ENCODE measurements around the gene SCRN1.
"Not testable (repeated sequence)": the region's sequence is repeated elsewhere in the genome, so short reads cannot be mapped to it uniquely, and the experiment has no call there.

SCRN1 gene

DNA sequence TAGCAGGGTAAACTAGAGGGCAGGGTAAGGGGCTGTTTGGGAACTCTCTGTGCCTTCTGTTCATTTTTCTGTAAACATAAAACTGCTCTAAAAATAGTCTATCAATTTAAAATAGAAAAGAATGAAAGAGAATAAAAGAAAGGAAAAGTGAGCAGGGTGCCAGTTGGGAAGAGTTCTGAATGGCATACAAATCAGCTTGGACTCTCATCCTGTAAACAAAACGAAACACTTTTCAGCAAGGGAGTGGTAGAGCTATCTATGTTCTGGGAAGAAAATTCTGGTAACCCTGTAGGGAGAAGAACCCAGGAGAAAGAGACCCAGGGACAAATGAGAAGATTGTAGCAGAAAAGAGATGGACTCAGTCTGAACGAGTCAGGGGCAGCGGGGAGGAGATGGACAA lies 24.6 kb downstream of the SCRN1 start:
- DNase-seq: no peak

DNA sequence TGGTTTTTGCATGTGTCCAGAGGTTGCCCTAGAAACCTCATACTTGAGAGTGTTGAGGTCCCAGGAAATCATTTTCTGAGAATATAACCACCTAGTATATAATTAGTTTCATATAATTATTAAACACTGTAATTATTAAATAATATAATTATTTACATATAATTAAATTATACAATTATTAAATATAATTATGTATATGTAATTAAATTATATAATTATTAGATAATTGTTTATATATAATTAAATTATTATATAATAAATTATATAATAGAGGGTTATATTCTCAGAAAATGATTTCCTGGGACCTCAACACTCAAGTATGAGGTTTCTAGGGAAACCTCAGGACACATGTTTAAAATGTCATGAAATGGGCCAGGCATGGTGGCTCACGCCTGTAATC lies 27.6 kb downstream of the SCRN1 start:
- DNase-seq: no peak

DNA sequence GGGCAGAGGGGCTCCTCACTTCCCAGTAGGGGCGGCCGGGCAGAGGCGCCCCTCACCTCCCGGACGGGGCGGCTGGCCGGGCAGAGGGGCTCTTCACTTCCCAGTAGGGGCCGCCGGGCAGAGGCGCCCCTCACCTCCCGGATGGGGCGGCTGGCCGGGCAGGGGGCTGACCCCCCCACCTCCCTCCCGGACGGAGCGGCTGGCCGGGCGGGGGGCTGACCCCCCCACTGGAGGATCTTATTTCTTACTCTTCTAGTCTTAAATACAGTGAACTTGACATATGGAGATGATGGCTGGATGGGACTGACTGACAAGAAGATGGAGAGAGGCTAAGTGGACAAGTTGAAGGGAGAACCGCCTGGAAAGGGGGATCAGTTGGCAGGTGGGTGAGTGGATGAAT lies 28.0 kb downstream of the SCRN1 start:
- not testable (repeated sequence) for DNase-seq

DNA sequence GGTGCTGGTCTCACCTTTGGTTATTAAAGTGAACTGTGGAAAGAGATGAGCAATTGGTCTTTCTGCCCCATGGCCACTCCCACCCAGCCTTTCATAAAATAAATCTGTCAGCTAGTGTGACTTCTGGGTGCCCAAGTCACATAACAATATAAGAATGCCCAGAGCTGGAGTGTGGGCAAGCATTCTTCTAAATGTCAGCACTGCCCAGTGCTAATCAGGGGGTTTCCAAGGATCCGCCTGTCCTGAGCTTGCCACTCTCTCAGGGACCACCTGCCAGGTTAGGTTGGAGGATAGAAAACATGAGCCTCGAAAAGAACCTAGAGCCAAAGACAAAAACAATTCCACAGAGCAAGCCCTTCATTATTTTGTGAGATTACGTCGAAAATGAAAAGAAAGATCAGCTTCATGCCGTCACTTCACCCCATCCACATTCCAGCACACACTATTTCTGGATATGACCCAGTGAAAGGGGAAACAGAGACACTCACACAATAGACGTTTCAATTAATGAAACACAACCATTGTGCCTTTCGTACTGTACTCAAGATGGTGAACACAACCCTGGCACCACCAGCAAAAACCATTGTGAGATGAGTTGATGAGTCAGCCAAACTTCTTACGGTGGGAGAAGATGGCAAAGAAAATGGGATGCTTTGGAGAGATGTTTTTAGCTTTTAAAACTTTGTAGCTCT lies 30.8 kb downstream of the SCRN1 start:
- no peak for DNase-seq

DNA sequence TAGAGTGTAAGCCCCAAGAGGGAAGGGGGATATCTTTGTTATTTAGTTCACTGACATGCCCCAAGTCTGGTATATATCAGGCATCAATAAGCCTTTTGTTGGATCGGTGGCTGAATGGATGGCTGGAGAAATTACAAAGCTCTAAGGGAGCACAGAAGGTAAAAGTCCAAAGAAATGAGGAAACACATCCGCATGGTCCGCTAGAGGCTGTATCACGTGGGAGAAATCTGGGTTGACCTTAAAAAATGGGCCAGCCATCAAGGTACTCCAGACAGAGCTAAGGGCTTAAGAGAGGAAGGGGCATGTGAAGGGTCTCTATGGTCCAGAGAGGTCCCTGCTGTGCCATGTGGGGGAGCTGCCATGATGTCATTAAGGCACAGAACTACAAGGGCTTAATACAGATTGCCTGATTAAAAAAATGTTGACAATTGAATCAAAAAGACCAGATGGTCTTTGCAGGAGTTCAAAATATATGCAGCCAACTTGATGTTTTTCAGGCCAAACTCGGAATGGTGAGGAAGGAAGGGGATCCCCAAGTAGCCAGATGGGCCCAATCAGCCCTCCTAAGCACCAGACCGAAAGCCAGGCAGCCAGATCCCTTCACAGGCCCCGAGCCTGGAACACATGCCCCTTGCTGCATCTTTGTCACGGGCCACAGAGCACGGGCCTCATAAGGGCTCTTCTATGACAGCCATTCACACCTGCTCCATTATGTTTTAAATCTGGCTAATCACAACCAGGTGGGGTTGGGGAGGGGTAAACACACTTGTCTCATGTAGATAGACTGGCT lies 31.9 kb downstream of the SCRN1 start:
- DNase-seq: no peak

DNA sequence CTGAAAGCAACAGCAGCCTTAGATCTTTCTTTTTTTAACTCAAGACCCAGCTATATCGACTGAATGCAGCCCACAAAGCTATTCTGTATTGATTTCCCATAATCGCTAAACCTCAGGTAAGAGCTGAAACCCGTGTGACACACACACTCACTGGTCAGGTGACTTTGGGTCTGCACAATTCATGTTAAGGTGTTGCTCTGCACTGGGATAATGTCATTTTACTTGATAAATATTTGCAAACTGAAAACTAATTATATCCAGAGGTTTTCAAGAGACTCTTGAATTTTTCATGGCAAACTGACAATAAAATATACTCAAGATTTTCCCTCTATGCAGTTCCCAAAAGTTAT lies 33.1 kb downstream of the SCRN1 start:
- no peak for DNase-seq

DNA sequence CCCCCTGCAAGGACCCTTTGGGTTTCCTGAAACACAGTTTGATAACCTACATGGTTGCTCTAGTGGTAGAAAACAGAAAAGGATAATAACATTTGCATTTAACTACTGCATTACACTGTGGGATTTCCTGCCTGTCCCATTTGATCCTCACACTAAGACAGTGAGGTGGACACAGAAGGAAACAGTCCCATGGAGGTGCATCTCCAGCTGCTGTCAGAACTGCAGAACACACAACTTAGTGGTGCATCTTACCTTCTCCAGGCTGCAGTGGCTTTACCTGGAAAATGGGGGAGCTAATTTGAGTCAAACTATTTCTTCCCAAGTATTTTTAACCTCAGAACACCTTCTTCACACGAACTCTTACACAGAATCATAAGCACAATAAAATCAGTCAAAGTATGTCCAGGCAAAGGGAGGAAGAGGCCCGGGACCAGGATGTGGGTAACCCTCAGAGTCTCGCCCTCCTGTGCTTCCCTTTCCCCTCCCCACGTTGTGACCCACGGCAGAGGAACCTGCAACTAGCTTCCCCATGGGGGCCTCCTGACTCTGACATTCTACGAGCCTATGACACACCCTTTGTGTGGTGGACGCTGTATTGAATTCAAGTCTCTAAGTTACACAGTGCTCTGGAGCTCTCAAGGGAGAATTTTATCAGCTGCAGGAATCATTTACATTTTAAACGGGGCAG lies 33.7 kb downstream of the SCRN1 start:
- no peak for DNase-seq

DNA sequence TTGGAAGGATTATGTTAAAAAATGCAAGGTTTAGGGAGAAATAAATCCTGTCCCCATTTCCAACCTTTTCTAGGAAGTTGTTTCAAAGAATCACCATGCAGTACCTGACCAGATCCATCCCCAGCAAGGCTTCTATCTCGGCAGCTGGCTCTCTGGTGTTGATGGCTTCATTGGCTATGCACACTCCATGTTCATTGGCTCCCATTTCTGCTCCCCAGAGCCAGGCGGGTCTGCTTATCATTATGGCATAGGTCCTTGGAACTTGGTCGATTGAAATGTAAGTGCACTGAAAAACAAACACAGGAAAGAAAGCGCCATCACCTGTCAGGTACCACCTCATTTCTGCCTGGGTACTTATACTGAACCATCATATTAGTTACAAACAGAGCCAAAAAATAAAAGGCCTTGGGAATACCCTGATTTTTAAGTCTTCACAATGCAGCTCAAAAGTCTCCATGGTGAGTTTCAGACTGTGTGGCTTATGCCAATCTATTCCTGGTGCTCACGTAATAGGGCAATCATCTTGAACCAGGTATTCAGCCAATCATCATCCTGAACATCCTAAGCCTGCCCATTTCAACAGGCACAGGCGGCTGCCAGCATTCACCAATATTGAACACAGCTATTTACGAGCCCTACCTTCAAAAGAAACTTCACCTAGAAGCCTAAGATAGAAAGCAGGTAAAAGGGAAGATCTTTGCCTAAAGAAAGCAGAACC lies 34.4 kb downstream of the SCRN1 start:
- DNase-seq: no peak

DNA sequence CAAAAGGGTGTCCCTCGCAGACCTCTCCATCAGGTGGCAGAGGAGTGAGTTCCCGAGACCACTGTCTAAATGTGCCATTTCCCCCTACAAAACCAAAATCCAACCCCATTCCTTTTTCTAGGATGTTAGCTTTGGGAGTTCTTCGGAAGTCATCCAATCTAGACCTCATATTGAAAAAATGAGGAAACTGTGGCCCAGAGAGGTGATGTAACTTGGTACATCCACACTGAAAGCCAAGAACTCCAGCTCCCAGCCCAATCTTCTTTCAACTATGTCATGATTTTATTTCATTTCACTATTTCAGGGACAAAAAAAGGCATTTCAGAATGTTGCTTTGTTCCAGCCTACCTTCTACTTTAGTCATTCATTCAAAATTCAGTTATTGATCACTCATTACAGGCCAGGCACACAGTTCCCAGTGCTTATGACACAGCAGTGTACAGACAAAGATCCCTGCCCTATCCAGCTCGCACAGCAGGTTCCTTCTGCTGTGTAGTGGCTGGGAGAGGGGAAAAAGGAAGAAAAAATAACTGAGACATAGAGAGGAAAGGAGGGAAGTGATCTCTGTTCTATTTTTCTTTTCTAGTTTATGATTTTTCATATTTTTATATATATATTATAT lies 35.8 kb downstream of the SCRN1 start:
- DNase-seq: no peak

DNA sequence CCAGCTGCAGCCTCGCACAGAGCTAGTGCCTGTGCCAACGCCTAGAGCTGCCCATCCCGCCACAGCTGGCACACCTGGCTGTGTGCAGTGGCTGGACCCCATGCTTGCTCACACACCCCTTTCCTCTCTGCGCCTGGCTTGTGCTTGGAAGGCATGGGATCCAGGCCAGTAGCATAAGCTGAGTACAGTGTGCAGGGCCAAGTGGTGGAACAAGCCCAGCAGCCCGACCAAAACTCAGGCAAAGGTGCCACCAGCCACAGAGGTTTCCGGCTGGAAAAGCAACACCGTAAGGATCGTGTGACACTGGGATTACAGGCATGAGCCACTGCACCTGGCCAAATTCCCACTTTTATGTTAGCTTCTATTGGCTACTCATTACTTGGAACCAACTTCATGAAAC lies 38.4 kb downstream of the SCRN1 start:
- DNase-seq: no peak

DNA sequence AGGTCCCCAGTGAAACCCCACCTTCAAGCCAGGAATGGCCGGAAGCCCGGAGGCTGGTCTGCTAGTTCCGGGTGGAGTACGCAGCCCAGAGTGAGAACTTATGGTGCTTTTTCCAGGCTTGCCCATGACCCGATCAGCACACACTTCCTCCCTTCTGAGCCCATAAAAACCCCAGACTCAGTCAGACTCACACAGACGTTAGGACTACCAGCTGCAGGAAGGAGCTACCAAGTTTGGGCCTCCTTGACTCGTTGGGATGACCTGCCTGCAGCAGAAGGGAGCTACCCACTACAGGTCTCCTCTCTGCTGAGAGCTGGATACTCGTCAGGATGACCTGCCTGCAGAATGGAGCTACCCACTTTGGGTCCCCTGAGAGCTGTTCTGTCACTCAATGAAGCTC lies 39.1 kb downstream of the SCRN1 start:
- DNase-seq: no peak

DNA sequence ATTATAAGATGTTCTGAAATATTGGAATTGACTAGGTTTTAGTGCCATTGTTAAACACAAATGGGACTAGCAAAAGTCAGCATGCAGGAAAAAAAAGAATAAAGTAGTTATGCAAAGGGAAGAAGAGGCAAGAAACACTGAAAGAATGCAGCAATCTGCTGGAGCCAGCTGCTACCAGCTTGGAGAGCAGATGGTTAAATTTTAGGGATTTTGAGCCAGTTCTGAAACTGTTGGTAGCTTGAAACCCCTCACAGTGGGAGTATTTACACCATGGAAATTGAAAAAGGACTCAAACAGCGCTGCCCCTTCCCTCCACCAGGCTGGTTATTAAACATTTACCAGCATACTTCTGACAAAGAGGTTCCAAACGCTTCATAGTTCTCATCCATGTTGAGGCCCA lies 41.0 kb downstream of the SCRN1 start:
- DNase-seq: no peak

DNA sequence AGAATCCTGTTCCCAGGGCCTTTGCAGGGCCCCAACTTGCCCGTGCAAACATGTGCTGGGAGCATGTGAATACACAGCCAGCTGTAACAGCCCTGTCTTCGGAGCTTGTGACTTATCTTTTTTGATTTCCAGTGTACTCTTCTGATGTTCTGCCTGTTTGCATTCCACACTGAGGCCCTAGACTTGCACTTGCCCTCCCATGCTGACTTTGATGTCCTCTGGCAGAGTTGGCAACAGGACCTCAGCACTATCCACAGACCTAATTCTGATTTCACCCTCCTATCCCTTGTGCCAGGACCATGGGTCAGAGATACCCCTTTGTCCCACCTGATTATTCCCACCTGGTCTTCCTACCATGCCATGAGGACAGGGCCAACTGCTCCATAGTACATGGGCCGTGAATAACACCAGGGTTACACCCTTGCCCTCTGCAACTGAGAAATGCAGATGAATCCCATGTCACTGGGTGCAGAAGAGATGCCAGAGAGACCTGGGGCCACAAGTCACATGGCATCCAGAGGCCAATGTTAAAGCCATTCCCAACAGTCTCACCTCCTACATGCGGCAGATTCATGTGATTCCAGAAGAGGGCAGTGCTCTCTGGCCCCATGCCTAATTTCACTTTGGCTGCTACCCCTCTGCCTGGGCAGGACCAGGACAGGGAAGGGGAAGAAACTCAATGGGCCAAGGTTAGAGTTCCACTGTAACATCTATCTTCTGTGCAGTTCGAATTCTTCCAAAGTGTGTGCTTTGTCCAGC lies 43.0 kb downstream of the SCRN1 start:
- DNase-seq: no peak

DNA sequence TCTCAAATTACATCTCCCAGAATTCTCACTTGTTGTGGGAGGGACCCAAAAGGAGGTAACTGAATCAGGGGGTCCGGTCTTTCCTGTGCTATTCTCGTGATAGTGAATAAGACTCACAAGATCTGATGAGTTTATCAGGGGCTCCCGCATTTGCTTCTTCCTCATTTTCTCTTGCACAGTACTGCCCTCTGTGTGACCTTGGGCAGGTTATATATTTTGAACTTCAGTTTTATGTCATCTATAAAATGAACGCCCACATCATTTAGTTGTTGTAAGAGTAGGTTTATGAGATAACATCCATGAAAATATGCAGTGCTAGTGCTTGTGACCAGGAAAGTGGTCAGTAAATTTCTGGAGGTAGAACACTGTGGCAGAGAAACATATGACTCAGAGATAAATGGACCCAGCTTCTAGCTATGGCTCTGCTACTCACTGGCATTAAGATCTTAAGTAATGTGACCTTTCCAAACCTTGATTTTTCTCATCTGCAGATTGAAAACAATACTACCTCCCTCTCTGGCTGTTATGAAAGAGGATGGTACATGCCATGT lies 44.3 kb downstream of the SCRN1 start:
- no peak for DNase-seq

DNA sequence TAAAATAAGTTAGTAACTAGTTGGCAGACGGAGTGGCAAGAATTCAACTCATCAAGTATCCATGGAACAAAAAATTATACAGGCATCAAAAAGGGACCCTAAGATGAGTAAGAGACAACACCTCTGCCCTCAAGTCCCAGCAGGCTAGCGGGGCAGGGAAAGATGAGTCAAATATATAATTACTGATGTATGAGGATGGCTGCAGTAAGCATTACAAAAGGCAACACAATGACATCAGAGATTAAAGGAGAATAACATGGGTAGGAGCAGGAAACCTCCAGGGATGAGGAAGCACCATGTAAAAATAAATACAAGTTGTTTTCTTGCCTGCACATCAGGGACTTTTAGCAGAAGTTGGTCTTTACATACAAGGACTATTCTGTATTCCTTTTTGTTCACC lies 49.4 kb downstream of the SCRN1 start:
- DNase-seq: no peak

DNA sequence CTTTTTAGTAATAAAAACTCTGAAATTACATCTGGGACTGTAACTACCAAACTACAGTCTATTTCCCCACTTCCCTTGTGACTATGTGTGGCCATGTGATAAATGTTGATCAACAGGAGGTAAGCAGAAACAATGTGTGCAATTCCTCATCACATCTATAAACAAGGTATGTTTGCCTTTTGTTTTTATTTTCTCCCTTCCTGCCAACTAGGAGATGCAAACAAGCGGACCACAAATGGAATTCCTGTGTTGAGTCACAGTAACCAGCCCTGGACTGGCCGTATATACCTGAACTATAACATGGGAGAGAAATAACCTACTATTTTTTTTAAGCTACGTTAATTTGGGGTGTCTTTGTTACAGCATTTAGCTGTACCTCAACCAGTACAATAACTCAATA lies 52.5 kb downstream of the SCRN1 start:
- DNase-seq: no peak

DNA sequence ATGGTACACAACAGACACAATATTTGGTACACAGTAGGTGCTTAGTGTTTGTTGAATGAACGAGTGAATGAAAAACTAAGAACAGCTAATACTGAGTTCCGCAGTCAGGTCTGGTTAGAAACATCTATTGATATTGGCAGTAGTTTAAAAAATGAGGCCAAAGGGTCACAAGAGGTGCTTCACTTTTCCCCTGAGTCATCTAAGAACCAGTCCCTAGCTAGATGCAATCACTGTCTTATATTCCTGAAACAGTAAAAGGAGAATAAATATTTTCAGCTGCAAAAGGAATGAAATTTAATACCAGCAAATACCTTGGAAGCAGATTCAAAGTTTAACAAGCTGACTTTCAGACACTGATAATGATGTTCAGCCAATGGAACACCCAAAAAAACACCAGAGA lies 54.5 kb downstream of the SCRN1 start:
- no peak for DNase-seq

DNA sequence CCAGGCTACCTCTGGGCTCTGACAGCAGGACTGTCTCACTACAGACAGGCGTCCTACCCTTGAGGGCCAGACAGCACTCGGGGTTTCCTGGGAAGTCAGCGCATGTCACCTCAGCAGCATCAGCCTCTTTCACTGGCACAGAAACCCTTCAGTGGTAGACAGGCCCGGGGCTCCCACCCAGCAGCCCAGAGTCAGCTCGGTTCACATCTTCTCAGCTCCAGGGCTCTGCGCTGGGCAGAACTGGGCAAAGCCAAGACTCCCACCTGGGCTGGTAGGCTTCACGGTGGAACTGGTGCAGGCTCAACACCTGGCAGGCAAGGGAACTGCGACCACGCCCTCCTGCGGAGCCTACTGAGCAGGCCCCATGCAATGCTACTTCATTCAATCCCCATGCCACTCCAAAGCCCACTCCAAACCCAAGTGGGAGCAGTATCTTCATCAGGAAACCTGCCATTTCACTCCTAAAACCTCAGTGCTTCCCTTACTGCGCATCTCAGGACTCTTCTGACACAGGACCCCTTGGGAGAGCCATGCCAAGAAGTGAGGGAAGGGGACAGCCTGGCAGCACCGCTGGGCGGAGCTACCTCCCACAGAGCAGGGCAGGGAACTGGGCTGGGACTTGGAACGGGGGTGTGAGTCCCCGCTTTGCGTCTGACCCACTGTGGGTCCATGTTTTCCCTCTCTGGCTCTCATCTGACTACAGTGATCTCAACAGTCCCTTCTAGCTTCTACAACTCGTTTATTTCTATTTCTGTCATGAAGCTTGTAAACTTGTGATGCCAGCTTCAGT lies 60.4 kb downstream of the SCRN1 start:
- DNase-seq: no peak

DNA sequence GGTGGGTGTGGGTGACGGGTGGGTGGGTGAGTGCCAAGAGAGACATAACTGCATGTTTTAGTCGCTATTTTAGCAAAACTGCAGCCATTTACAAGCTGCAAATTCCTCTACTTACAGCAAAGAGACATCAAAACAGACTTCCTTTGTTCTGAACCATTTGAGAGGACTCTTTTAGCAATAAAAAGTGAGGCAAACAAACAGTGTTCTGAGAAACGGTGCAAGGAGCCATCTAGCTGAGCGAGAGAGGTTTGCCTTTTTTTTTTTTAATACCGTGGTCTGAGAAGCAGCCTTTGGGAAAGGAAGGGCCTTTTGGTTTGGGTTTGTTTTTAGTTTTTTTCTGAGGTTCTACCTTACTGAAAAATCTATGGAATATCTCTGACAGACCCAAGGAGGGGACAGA lies 62.9 kb downstream of the SCRN1 start:
- DNase-seq: no peak

DNA sequence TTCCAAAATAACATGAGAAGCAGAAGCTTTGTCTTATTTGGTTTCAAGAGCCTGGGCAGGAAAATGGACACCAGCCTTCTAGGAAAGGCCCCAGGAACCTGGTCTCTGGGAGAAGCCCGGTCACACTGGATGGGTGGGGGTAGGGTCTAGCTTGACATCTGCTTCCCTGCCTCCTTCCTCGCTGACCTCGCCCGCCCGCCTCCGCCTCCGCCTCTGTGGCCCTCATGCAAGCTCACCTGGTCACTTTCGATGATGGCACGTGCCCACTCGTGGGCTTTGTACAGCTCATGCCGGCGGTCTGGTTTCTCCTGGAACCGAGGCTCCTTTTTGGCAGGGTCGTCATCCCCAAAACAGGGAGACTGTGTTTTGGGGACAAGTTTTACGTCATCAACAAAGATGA lies 63.4 kb downstream of the SCRN1 start:
- DNase-seq: no peak

DNA sequence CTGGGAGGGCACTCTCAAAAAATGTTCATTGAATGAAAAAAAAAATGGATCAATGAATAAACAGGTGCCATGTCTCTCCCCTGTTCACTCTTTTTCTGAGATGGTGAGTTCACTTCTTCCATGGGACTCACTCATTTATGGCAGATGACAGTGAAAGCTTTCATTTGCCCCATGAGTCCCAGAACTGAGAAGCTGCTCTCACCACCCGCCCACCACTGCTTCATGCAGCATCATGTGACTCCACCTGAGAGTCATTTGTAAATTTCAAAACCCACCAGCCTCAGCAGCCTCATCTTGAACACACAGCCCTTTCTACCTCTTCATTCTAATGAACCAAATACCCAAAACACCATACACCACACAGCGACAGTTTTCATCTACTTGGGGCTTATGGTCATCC lies 64.9 kb downstream of the SCRN1 start:
- DNase-seq: no peak

Measured in stimulated activated CD4-positive, alpha-beta T cell treated with anti-CD3 and anti-CD28 coated beads, Interleukin-4, amount 100 ng/mL, for 1 hour (primary cell).